Mucosa of descending colon (tissue), 3 donors: Measurements from ENCODE around the gene MAPKAPK3. TPM values are rescaled to one million over a fixed set of nuclear protein-coding genes. Genes with fewer than 3 reads are reported as not detected.

Experiments
- ATAC-seq: fragments of 200-7000 bp; cut with Tn5 transposase; one replicate; pipeline ENCODE4 v1.9.1; 2020; ENCODE audit warnings: mild to moderate bottlenecking, moderate library complexity
- DNase-seq, 3 donors: peaks; one replicate each; pipeline ENCODE4 v3.0.0-alpha.2; 2020
- H3K36me3 ChIP-seq: fragments of 200-600 bp; one replicate; pipeline ENCODE4 v1.8.0; 2021; ENCODE audit warnings: low read depth, mild to moderate bottlenecking
- H3K4me1 ChIP-seq: fragments of 200-600 bp; one replicate; pipeline ENCODE4 v1.8.0; 2021; ENCODE audit warnings: low read depth, mild to moderate bottlenecking
- H3K4me3 ChIP-seq: fragments of 200-600 bp; one replicate; pipeline ENCODE4 v1.8.0; 2021; ENCODE audit warnings: mild to moderate bottlenecking
- H3K9me3 ChIP-seq: fragments of 200-600 bp; one replicate; pipeline ENCODE4 v1.8.0; 2021; ENCODE audit warnings: mild to moderate bottlenecking
- CTCF ChIP-seq: fragments of 200-600 bp; IDR thresholded peaks from one replicate; pipeline ENCODE4 v1.8.0; 2022; ENCODE audit warnings: antibody characterized with exemption, mild to moderate bottlenecking
- intact Hi-C, 2 donors: fragments of 100-400 bp; cut with DNase I in 1 of 2; cut with micrococcal nuclease in 1 of 2; formaldehyde crosslinking; loops; one replicate each; pipeline versions ENCODE4 v1.11.0 to v1.11.1; 2022; cut with DNase I, micrococcal nuclease
- total RNA-seq, 3 donors: library from RNA; stranded (reverse); fragmentation: NEBNext Ultra II Directional in 2 of 3; extraction: Animal tissue kit (Norgen Biotek cat#: 25700) in 2 of 3; gene quantifications; one replicate each; pipeline versions ENCODE4 v1.2.1 to v1.2.4, GENCODE V29; 2021 to 2023
- donor health status: DM: no; HTN: no; CAD: no; lungs with moderate emphysema.
- donor health status: DM: no; HTN: no; CAD: no.
- donor health status: DM: no; HTN: yes; CAD: no.

MAPKAPK3 gene
- total RNA-seq, 3 donors from 2014 or later, result 21.5 to 33.5 (median 25.5) TPM

DNA sequence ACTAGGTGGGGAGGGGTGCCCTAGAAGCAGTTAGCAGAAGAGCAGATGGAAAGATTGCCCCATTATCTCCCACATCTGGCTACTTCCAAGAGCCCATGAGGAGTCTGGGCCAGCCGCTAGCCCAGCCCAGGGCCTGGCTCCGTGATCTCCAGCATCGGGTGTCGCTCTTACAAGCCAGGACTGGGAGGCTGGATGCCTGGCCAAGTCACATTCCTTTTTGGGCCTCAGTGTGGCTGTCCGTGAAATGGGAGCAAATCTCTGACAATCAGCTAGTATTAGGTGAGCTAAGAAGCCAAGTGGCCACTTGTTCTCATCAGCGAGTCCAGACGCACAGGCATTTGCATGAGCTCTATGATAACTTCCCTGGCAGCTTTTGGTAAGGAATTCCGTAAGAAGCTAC, 34.5 kb downstream of the MAPKAPK3 start:
- ATAC-seq (no peak), DNase-seq (no peak)
- no peaks in the 10 kb centered on the region for H3K4me1 ChIP-seq
- no peak overlapping the region for H3K4me3 ChIP-seq
- TF ChIP-seq CTCF, result no peak
- H3K9me3 ChIP-seq, result no peaks in the 10 kb centered on the region
- H3K36me3 ChIP-seq, result no peaks in the 10 kb centered on the region
- intact Hi-C loops, result no loop called here

DNA sequence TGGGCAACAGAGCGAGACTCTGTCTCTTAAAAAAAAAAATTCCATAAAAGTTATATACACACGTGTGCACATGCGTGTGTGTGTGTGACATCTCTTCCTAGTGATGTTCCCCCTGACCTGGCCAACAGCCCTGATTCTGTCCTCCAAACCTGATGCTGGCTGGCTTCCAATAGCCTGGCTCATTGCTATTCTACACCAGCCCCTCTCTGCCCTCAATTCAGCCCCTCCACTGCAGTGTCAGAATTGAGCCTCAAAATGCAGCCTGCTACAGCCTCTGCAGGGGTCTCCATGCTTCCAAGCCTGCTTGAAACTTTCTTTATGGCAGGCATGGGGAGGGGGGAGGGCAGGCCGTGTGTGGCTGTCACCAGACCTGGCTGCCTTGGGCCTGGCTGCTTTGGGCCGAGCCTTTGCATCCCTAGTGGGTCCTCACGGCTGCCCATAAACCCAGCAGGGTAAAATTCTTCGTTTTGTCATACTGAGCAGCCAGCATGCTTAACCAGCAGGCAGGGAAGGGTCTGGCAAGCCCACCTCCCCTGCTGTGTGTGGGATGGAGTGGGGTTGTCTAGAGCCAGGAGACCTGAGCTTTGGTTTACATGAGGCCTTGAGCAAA, 35.1 kb downstream of the MAPKAPK3 start:
- H3K36me3 ChIP-seq, result no peaks in the 10 kb centered on the region
- no peaks in the 10 kb centered on the region for H3K9me3 ChIP-seq
- ATAC-seq, result no peak
- no peak for TF ChIP-seq CTCF
- H3K4me1 ChIP-seq, result no peaks in the 10 kb centered on the region
- H3K4me3 ChIP-seq, result no peak overlapping the region
- intact Hi-C loops, result no loop called here
- no peak for DNase-seq

DNA sequence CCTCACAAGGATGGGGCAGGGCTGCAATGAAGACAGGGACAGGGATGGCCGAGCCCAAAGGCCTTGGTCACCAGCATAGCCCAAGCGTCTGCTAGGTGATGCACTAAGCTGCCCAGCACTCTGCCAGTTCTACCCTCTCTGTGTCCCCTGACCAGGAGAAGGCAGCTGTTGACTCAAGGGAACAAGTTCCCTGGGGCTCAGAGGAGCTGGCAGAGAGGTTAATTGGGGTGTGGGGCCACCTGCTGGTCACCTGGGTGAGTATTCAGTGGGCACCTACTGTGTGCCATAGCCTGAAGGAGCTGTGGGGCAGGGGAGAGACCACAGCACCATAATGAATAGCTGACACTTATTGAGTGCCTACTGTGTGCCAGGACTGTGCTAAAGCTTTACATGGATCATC, 35.8 kb downstream of the MAPKAPK3 start:
- no peak overlapping the region for H3K4me3 ChIP-seq
- H3K36me3 ChIP-seq, result no peaks in the 10 kb centered on the region
- DNase-seq (peak in 2 of 3 donors; percentile 52 to 64), ATAC-seq (peak; percentile 64)
- no peak for TF ChIP-seq CTCF
- no peaks in the 10 kb centered on the region for H3K9me3 ChIP-seq
- no peaks in the 10 kb centered on the region for H3K4me1 ChIP-seq
- intact Hi-C loops, result no loop called here

GRCh38 chr3:50653937-50654595, 37.1 kb downstream of the MAPKAPK3 start:
- Histone ChIP-seq H3K4me3 (no peak overlapping the region), H3K9me3 (no peaks in the 10 kb centered on the region), H3K4me1 (no peaks in the 10 kb centered on the region), H3K36me3 (no peaks in the 10 kb centered on the region)
- ATAC-seq (no peak), DNase-seq (no peak)
- TF ChIP-seq CTCF, result no peak
- intact Hi-C loops, result no loop called here

DNA sequence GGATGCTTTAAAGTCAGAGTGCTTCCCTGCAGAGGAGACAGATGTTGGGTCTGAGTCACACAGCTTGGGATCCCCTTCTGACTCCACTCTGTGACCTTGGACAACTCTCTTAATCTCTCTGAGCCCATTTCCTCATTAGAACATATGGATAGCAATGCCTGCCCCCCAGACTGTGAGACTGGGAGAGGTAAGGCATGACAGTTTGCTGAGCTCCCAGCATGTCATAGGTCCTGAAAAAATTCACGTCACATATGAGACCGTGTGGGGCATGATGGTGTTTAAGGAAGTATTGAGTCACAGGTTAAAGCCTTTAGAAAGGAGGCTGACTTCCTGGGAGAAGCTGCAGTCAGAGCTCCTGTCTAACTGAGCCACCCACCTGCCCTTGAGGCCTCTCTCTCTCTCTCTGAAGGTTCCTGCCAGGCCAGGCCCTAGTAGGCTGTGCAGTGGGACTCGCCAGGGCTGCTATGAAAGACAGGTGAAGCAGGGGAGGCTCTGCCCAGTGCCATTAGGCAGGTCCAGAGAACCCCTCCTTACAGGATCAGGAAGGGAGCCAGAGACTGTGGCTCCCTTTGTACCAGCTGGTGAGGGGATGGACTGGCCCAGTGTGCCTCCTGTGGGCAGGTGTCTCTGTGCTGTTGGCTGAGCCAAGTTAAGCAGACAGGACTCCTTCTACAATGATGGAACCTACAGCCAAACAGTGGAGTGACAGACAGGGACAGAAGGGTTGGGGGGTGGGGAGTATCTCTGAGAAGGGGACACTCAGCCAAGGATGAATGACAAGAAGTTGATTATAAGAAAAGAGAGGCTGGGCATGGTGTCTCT, 38.3 kb downstream of the MAPKAPK3 start:
- no peak overlapping the region for H3K4me3 ChIP-seq
- H3K4me1 ChIP-seq, result no peaks in the 10 kb centered on the region
- no peak for TF ChIP-seq CTCF
- DNase-seq (no peak), ATAC-seq (peak; percentile 21)
- intact Hi-C loops, result no loop called here
- no peaks in the 10 kb centered on the region for H3K9me3 ChIP-seq
- no peaks in the 10 kb centered on the region for H3K36me3 ChIP-seq
